Liver (tissue), 9 donors: ENCODE measurements around the gene XG. TPM values are rescaled to one million over a fixed set of nuclear protein-coding genes. Genes with fewer than 3 reads are reported as not detected.

Experiments
- DNase-seq: peaks from one replicate; pipeline ENCODE4 v3.0.0-alpha.2; 2017; ENCODE audit warnings: low spot score
- H3K27ac ChIP-seq, 2 donors: one replicate each; pipeline ENCODE4 v1.7.0; 2013; ENCODE audit warnings: inconsistent platforms in 2 of 2, low read length in 2 of 2, control low read depth in 1 of 2, low read depth in 1 of 2, mild to moderate bottlenecking in 1 of 2
- H3K27me3 ChIP-seq, 4 donors: one replicate each; pipeline versions ENCODE4 v1.6.1 to v1.7.0; 2013; ENCODE audit warnings: low read length in 3 of 4, inconsistent platforms in 1 of 4, mild to moderate bottlenecking in 1 of 4, moderate library complexity in 1 of 4; ENCODE audit not compliant: control insufficient read depth in 4 of 4, insufficient read depth in 4 of 4
- H3K36me3 ChIP-seq, 4 donors: one replicate each; pipeline versions ENCODE4 v1.6.1 to v1.7.0; 2013; ENCODE audit warnings: low read length in 3 of 4, mild to moderate bottlenecking in 3 of 4, low read depth in 1 of 4, moderate library complexity in 1 of 4; ENCODE audit not compliant: control insufficient read depth in 4 of 4, insufficient read depth in 3 of 4
- H3K4me1 ChIP-seq, 4 donors: one replicate each; pipeline versions ENCODE4 v1.6.1 to v1.7.0; 2013; ENCODE audit warnings: low read length in 3 of 4, mild to moderate bottlenecking in 3 of 4, moderate library complexity in 1 of 4; ENCODE audit not compliant: control insufficient read depth in 4 of 4, insufficient read depth in 4 of 4
- H3K4me3 ChIP-seq, 3 donors: one replicate each; pipeline versions ENCODE4 v1.6.1 to v1.7.0; 2013; ENCODE audit warnings: low read length in 3 of 3, control low read depth in 1 of 3, low read depth in 1 of 3, mild to moderate bottlenecking in 1 of 3
- H3K9ac ChIP-seq, 2 donors: one replicate each; pipeline ENCODE4 v1.7.0; 2013; ENCODE audit warnings: low read length in 2 of 2, mild to moderate bottlenecking in 2 of 2, moderate library complexity in 2 of 2, control low read depth in 1 of 2, low read depth in 1 of 2
- H3K9me3 ChIP-seq, 4 donors: one replicate each; pipeline versions ENCODE4 v1.6.1 to v1.7.0; 2013; ENCODE audit warnings: low read length in 3 of 4; ENCODE audit not compliant: control insufficient read depth in 4 of 4
- ATF3 ChIP-seq: IDR thresholded peaks from 2 replicates; pipeline ENCODE4 v1.6.1; 2016; ENCODE audit warnings: antibody characterized with exemption
- EGR1 ChIP-seq, 2 donors: IDR thresholded peaks; 2 replicates each; pipeline ENCODE4 v1.6.1; 2016 to 2018; ENCODE audit warnings: antibody characterized with exemption in 2 of 2, low read depth in 2 of 2
- FOXA1 ChIP-seq: IDR thresholded peaks from 2 replicates; pipeline ENCODE4 v1.6.1; 2016; ENCODE audit warnings: antibody characterized with exemption
- FOXA2 ChIP-seq: IDR thresholded peaks from 2 replicates; pipeline ENCODE4 v1.6.1; 2016; ENCODE audit warnings: antibody characterized with exemption
- GABPA ChIP-seq, 2 donors: IDR thresholded peaks in 1 of 2; conservative IDR thresholded peaks in 1 of 2; 2 replicates each; pipeline ENCODE4 v1.6.1; 2016; ENCODE audit warnings: antibody characterized with exemption in 2 of 2, mild to moderate bottlenecking in 1 of 2, moderate library complexity in 1 of 2
- HNF4A ChIP-seq, 2 donors: conservative IDR thresholded peaks; 2 replicates each; pipeline ENCODE4 v1.6.1; 2016; ENCODE audit warnings: antibody characterized with exemption in 2 of 2, mild to moderate bottlenecking in 2 of 2
- HNF4G ChIP-seq: IDR thresholded peaks from 2 replicates; pipeline ENCODE4 v1.6.1; 2016; ENCODE audit warnings: antibody characterized with exemption
- JUND ChIP-seq, 2 donors: IDR thresholded peaks; 2 replicates each; pipeline ENCODE4 v1.6.1; 2016; ENCODE audit warnings: antibody characterized with exemption in 2 of 2
- MAX ChIP-seq: IDR thresholded peaks from 2 replicates; pipeline ENCODE4 v1.6.1; 2016; ENCODE audit warnings: antibody characterized with exemption
- NR2F2 ChIP-seq: IDR thresholded peaks from 2 replicates; pipeline ENCODE4 v1.6.1; 2016; ENCODE audit warnings: antibody characterized with exemption
- RAD21 ChIP-seq, 2 donors: IDR thresholded peaks; 2 replicates each; pipeline ENCODE4 v1.6.1; 2016; ENCODE audit warnings: antibody characterized with exemption in 2 of 2, mild to moderate bottlenecking in 2 of 2
- RXRA ChIP-seq, 2 donors: IDR thresholded peaks; 2 replicates each; pipeline ENCODE4 v1.6.1; 2017 to 2018; ENCODE audit warnings: antibody characterized with exemption in 2 of 2, mild to moderate bottlenecking in 1 of 2
- SP1 ChIP-seq: IDR thresholded peaks from 2 replicates; pipeline ENCODE4 v1.6.1; 2018; ENCODE audit warnings: antibody characterized with exemption, mild to moderate bottlenecking
- TAF1 ChIP-seq: conservative IDR thresholded peaks from 2 replicates; pipeline ENCODE4 v1.6.1; 2016; ENCODE audit warnings: antibody characterized with exemption, mild to moderate bottlenecking
- YY1 ChIP-seq: IDR thresholded peaks from 2 replicates; pipeline ENCODE4 v1.6.1; 2016; ENCODE audit warnings: antibody characterized with exemption, mild to moderate bottlenecking
- ZBTB33 ChIP-seq: IDR thresholded peaks from 2 replicates; pipeline ENCODE4 v1.6.1; 2016; ENCODE audit warnings: antibody characterized with exemption
- WGBS: extraction: QIAGEN DNeasy Blood & Tissue Kit; methylation state at CpG from one replicate; pipeline ENCODE4 v1.1.7; 2013; 5-methylcytosine and 5-hydroxymethylcytosine counted together
- polyA plus RNA-seq, 2 donors: library from polyadenylated mRNA; stranded (reverse) in 1 of 2; unstranded in 1 of 2; fragments of 200-250 nt in 1 of 2; fragments of >200 nt in 1 of 2; fragmentation: Nextera tagmentation in 1 of 2; extraction: Ambion mirVana in 1 of 2; gene quantifications; one replicate each; pipeline versions ENCODE4 v1.2.1 to v1.2.3, GENCODE V29; 2013 to 2015
- total RNA-seq, 2 donors: library from RNA; depleted of rRNA; stranded (reverse); fragments of >200 nt; gene quantifications; one replicate each; pipeline ENCODE4 v1.2.3, GENCODE V29; 2014
- TF ChIP-seq, protein P1 (sequence below): fragments of 150-350 bp; IDR thresholded peaks from 2 replicates; pipeline ENCODE4 v1.5.1; 2017; ENCODE audit warnings: improper control_type of control experiment, low read depth, low read length; ENCODE audit not compliant: missing input control
- TF ChIP-seq, protein P2 (sequence below): IDR thresholded peaks from 2 replicates; pipeline ENCODE4 v1.6.1; 2016; ENCODE audit warnings: antibody characterized with exemption, mild to moderate bottlenecking
- donor health status: healthy.
- donor health status: healthy.
- donor health status: healthy.
- donor health status: healthy.
- donor health status: healthy.

Gene XG
- total and polyA plus RNA-seq, 4 donors: 0.02 to 0.93 (median 0.74) TPM; not detected in 1

GRCh38 chrX:2748171-2748814 is 3.5 kb upstream of the XG start:
- Histone ChIP-seq H3K36me3 (no peaks in the 10 kb centered on the region), H3K9ac (no peak overlapping the region), H3K4me1 (peaks cover 0 to 3% (median 0%) of the 10 kb centered on the region in 4 donors), H3K27ac (no peak overlapping the region), H3K9me3 (no peaks in the 10 kb centered on the region), H3K27me3 (peaks cover 0 to 2% (median 0%) of the 10 kb centered on the region in 4 donors), H3K4me3 (no peak overlapping the region)
- 86% methylated on average over 8 of the region's 8 CpGs for WGBS
- DNase-seq: no peak
- TF ChIP-seq TAF1 (no peak), SP1 (no peak), HNF4A (conservative IDR thresholded peaks at IDR 0.05) (no peak), GABPA (IDR thresholded peaks at IDR 0.05 in 1 of 2, conservative IDR thresholded peaks at IDR 0.05 in 1 of 2) (no peak), JUND (IDR thresholded peaks at IDR 0.05) (no peak), FOXA1 (no peak), YY1 (no peak), RAD21 (IDR thresholded peaks at IDR 0.05) (no peak), FOXA2 (no peak), NR2F2 (no peak), EGR1 (IDR thresholded peaks at IDR 0.05; ENCODE audit: low read depth in 2 of 2) (no peak), ATF3 (no peak), HNF4G (no peak), RXRA (IDR thresholded peaks at IDR 0.05) (no peak)
- TF ChIP-seq, protein P1, sequence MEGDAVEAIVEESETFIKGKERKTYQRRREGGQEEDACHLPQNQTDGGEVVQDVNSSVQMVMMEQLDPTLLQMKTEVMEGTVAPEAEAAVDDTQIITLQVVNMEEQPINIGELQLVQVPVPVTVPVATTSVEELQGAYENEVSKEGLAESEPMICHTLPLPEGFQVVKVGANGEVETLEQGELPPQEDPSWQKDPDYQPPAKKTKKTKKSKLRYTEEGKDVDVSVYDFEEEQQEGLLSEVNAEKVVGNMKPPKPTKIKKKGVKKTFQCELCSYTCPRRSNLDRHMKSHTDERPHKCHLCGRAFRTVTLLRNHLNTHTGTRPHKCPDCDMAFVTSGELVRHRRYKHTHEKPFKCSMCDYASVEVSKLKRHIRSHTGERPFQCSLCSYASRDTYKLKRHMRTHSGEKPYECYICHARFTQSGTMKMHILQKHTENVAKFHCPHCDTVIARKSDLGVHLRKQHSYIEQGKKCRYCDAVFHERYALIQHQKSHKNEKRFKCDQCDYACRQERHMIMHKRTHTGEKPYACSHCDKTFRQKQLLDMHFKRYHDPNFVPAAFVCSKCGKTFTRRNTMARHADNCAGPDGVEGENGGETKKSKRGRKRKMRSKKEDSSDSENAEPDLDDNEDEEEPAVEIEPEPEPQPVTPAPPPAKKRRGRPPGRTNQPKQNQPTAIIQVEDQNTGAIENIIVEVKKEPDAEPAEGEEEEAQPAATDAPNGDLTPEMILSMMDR: no peak
- TF ChIP-seq, protein P2, sequence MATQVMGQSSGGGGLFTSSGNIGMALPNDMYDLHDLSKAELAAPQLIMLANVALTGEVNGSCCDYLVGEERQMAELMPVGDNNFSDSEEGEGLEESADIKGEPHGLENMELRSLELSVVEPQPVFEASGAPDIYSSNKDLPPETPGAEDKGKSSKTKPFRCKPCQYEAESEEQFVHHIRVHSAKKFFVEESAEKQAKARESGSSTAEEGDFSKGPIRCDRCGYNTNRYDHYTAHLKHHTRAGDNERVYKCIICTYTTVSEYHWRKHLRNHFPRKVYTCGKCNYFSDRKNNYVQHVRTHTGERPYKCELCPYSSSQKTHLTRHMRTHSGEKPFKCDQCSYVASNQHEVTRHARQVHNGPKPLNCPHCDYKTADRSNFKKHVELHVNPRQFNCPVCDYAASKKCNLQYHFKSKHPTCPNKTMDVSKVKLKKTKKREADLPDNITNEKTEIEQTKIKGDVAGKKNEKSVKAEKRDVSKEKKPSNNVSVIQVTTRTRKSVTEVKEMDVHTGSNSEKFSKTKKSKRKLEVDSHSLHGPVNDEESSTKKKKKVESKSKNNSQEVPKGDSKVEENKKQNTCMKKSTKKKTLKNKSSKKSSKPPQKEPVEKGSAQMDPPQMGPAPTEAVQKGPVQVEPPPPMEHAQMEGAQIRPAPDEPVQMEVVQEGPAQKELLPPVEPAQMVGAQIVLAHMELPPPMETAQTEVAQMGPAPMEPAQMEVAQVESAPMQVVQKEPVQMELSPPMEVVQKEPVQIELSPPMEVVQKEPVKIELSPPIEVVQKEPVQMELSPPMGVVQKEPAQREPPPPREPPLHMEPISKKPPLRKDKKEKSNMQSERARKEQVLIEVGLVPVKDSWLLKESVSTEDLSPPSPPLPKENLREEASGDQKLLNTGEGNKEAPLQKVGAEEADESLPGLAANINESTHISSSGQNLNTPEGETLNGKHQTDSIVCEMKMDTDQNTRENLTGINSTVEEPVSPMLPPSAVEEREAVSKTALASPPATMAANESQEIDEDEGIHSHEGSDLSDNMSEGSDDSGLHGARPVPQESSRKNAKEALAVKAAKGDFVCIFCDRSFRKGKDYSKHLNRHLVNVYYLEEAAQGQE: no peak

DNA sequence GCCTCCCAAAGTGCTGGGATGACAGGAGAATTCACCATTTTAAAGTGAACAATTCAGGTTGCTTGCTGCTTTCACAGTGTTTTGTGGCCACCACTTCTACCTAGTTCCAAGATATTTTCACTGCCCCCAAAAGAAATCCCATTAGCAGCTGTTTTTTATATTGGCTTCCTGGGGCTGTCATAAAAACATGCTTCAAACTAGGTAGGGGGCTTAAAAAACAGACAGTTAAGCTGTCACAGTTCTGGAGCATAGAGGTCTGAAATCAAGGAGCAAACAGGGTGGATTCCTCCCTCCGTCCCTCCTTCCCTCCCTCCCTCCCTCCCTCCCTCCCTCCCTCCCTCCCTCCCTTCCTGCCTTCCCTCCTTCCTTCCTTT is 3.0 kb upstream of the XG start:
- no peak overlapping the region for H3K27ac ChIP-seq
- TF ChIP-seq NR2F2: no peak
- TF ChIP-seq ATF3: no peak
- TF ChIP-seq FOXA2: no peak
- no peak for TF ChIP-seq MAX
- TF ChIP-seq YY1: no peak
- TF ChIP-seq, protein P1: no peak
- TF ChIP-seq RXRA (IDR thresholded peaks at IDR 0.05): no peak
- TF ChIP-seq HNF4A (conservative IDR thresholded peaks at IDR 0.05): no peak
- no peak for TF ChIP-seq GABPA (IDR thresholded peaks at IDR 0.05 in 1 of 2, conservative IDR thresholded peaks at IDR 0.05 in 1 of 2)
- TF ChIP-seq ZBTB33: no peak
- TF ChIP-seq EGR1 (IDR thresholded peaks at IDR 0.05; ENCODE audit: low read depth in 2 of 2): no peak
- no peak for TF ChIP-seq TAF1
- no peaks in the 10 kb centered on the region for H3K36me3 ChIP-seq
- no peak for DNase-seq
- WGBS: 56% methylated on average over 1 of the region's 1 CpG
- no peaks in the 10 kb centered on the region for H3K9me3 ChIP-seq
- peaks cover 0 to 2% (median 0%) of the 10 kb centered on the region in 4 donors for H3K27me3 ChIP-seq
- H3K9ac ChIP-seq: no peak overlapping the region
- H3K4me3 ChIP-seq: no peak overlapping the region
- peaks cover 0 to 3% (median 0%) of the 10 kb centered on the region in 4 donors for H3K4me1 ChIP-seq
